Measurements from ENCODE around the gene METAP1D.
"Not testable (repeated sequence)": the region's sequence is repeated elsewhere in the genome, so short reads cannot be mapped to it uniquely, and the experiment has no call there.

METAP1D gene

GRCh38 chr2:172102391-172103359, 102.9 kb downstream of the METAP1D start, which contains the start of gene DLX2:
Gene DLX2, minus strand, starts transcription at chr2:172102900. Its CDS starts 362 bp downstream, at chr2:172102538.
- peak; percentile 76 to 81 for DNase-seq

- peak; percentile 85 to 88 for DNase-seq
Observed at GRCh38 chr2:172103471-172104272, 103.9 kb downstream of the METAP1D start.

- DNase-seq, result no peak
Observed at GRCh38 chr2:172105471-172106107, 105.8 kb downstream of the METAP1D start.

GRCh38 chr2:172106108-172106961, 106.6 kb downstream of the METAP1D start:
- DNase-seq, result peak; percentile 47 to 52

GRCh38 chr2:172107690-172108586, 108.2 kb downstream of the METAP1D start:
- no peak for DNase-seq

GRCh38 chr2:172108587-172108930, 108.8 kb downstream of the METAP1D start:
- DNase-seq, result no peak

- no peak for DNase-seq
Observed at GRCh38 chr2:172109256-172109987, 109.7 kb downstream of the METAP1D start.

GRCh38 chr2:172109988-172110811, 110.4 kb downstream of the METAP1D start:
- no peak for DNase-seq

- no peak for DNase-seq
Observed at GRCh38 chr2:172113617-172114016, 113.9 kb downstream of the METAP1D start.

GRCh38 chr2:172114176-172114575, 114.4 kb downstream of the METAP1D start:
- DNase-seq, result not testable (repeated sequence)

- DNase-seq, result no peak
Observed at GRCh38 chr2:172114579-172114978, 114.8 kb downstream of the METAP1D start.

- no peak for DNase-seq
Observed at GRCh38 chr2:172116107-172116506, 116.4 kb downstream of the METAP1D start.

GRCh38 chr2:172119089-172119488, 119.3 kb downstream of the METAP1D start:
- DNase-seq, result no peak

GRCh38 chr2:172120118-172120517, 120.4 kb downstream of the METAP1D start:
- no peak for DNase-seq

GRCh38 chr2:172128484-172128883, 128.7 kb downstream of the METAP1D start:
- no peak for DNase-seq

- DNase-seq, result no peak
Observed at GRCh38 chr2:172129404-172129803, 129.7 kb downstream of the METAP1D start.
